Activated CD4-positive, alpha-beta T cell treated with anti-CD3 and anti-CD28 coated beads, Interleukin-2, amount 10 ng/mL, durations not matched to agents 24 days and 14 days (primary cell): ENCODE data around the gene PUM1. TPM values are rescaled to one million over a fixed set of nuclear protein-coding genes. Genes with fewer than 3 reads are reported as not detected.
"Not testable (repeated sequence)": the region's sequence is repeated elsewhere in the genome, so short reads cannot be mapped to it uniquely, and the experiment has no call there.

Experiments
- DNase-seq: peaks from one replicate; pipeline ENCODE4 v3.0.0; 2022
- H3K27ac Mint-ChIP-seq: one replicate; pipeline ENCODE4 v1.8.0; 2022; ENCODE audit warnings: mild to moderate bottlenecking, mixed read lengths
- H3K27me3 Mint-ChIP-seq: one replicate; pipeline ENCODE4 v1.8.0; 2022; ENCODE audit warnings: mixed read lengths
- H3K36me3 Mint-ChIP-seq: one replicate; pipeline ENCODE4 v1.8.0; 2022; ENCODE audit warnings: low read depth, mild to moderate bottlenecking, mixed read lengths
- H3K4me1 Mint-ChIP-seq: one replicate; pipeline ENCODE4 v1.8.0; 2021; ENCODE audit warnings: mixed read lengths
- H3K4me3 Mint-ChIP-seq: one replicate; pipeline ENCODE4 v1.8.0; 2022; ENCODE audit warnings: mild to moderate bottlenecking, moderate library complexity, mixed read lengths
- H3K9me3 Mint-ChIP-seq: one replicate; pipeline ENCODE4 v1.8.0; 2021; ENCODE audit warnings: mixed read lengths
- intact Hi-C: fragments of 100-400 bp; cut with micrococcal nuclease; formaldehyde crosslinking; loops from one replicate; pipeline ENCODE4 v1.15.1; 2023
- total RNA-seq: library from RNA; stranded (reverse); gene quantifications from 2 replicates; pipeline ENCODE4 v1.2.3, GENCODE V29; 2022

The PUM1 gene
- total RNA-seq, 1 donor from 2014 or later = 132 TPM

DNA sequence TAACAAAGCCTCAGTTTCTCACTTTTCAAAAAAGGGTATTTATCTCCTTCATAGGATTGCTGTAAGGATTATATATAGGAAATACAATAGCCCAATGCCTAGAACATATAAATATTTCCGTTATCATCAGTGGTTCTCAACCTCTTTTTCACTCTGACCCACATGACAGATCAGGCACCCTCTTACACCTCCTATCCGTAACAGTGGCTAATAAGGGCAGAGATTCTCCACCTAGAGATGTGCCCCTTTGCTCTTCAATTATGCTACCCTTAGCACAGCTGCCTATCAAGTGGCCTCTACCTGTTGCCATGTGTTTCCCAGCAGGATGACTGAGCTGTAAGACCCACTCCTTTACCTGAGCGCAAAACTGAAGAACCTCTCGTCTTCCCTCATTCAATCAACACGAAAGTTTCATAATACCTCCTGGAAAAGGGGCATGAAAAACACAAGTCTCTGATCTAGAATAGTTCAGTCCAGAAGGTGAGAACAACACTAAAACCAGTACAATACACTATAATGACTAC is 10.5 kb downstream of the PUM1 start:
- Mint-ChIP-seq H3K4me3 (peak overlapping the region; percentile 8), H3K27me3 (no peaks in the 10 kb centered on the region), H3K4me1 (peaks cover 49% of the 10 kb centered on the region), H3K36me3 (peaks cover 59% of the 10 kb centered on the region), H3K27ac (peak overlapping the region; percentile 73), H3K9me3 (no peaks in the 10 kb centered on the region)
- intact Hi-C loops = loop anchor here (1.0 to 2.0 kb wide), 3 partner anchors 10 to 45 kb away; partner anchors contain the start of gene PUM1
- no peak for DNase-seq

DNA sequence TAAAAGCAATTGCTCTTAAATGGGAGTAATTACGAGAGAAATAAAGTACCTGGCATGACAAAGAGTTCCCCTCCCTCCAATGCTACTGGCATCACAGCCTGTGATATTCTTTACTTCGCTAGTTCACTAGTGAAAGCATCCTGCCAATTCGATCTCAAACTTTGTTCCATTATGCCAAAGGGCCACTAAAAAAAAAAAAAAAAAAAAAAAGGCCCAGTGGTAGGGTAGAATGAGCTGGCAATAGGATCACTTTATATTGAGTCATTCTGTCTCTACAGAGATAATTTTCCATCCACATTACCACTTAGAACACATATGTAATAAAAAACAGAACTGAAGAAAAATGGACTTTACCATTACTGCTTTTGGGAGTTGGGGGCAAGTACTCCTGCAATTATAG is 11.2 kb downstream of the PUM1 start:
- peak overlapping the region; percentile 8 for H3K4me3 Mint-ChIP-seq
- intact Hi-C loops = loop anchor here (1.0 to 2.0 kb wide), 3 partner anchors 11 to 44 kb away; partner anchors contain the start of gene PUM1
- DNase-seq = no peak
- H3K9me3 Mint-ChIP-seq = no peaks in the 10 kb centered on the region
- H3K27me3 Mint-ChIP-seq = no peaks in the 10 kb centered on the region
- H3K36me3 Mint-ChIP-seq = peaks cover 56% of the 10 kb centered on the region
- H3K4me1 Mint-ChIP-seq = peaks cover 49% of the 10 kb centered on the region
- H3K27ac Mint-ChIP-seq = peak overlapping the region; percentile 73

DNA sequence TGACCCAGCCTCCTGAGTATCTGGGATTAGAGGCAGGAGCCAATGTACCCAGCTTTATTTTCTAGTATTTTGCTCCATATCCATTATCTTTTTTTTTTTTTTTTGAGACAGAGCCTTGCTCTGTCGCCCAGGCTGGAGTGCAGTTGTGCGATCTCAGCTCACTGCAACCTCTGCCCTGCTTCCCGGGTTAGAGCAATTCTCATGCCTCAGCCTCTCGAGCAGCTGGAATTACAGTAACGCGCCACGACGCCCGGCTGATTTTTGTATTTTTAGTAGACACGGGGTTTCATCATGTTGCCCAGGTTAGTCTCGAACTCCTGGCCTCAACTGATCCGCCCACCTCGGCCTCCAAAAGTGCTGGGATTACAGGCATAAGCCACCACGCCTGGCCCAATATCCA is 12.9 kb downstream of the PUM1 start:
- intact Hi-C loops, H3K4me3 Mint-ChIP-seq, H3K27me3 Mint-ChIP-seq, DNase-seq, H3K9me3 Mint-ChIP-seq: not testable (repeated sequence)
- Mint-ChIP-seq H3K27ac (peak overlapping the region; percentile 20), H3K36me3 (peaks cover 43% of the 10 kb centered on the region), H3K4me1 (peaks cover 39% of the 10 kb centered on the region)

DNA sequence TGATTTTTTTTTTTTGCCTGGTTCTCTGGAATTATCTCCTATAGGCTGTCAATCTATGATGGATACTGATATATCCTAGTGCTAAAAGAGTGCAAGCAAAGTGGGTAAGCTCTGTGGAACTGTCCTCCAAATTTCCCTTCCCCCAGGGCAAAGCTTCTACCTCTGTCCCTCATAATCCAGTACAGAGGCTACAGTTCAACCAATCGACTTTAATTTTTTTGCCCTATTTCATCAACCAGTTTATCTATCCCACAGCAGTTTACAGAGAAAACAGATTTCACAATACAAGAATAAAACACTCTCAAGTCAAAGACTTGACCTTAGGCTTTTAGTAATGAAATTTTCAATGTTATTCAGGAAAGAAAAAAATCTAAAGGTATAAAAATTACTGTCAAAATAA is 13.9 kb downstream of the PUM1 start:
- no peak for DNase-seq
- H3K27me3 Mint-ChIP-seq = no peaks in the 10 kb centered on the region
- H3K36me3 Mint-ChIP-seq = peaks cover 51% of the 10 kb centered on the region
- H3K4me1 Mint-ChIP-seq = peaks cover 41% of the 10 kb centered on the region
- intact Hi-C loops = no loop called here
- H3K27ac Mint-ChIP-seq = no peak overlapping the region
- no peak overlapping the region for H3K4me3 Mint-ChIP-seq
- no peaks in the 10 kb centered on the region for H3K9me3 Mint-ChIP-seq

DNA sequence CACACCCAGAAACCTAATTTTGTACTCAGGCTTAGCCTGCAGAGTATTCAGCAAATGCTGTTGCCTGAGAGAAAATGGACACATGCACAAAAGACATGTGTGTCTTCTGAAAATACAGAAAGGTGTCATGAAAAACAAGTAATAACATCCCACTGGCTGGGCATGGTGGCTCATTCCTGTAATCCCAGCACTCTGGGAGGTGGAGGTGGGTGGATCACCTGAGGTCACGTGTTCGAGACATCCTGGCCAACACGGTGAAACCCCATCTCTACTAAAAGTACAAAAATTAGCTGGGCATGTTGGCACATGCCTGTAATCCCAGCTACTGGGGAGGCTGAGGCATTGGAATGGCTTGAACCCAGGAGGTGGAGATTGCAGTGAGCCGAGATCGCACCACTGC is 18.0 kb downstream of the PUM1 start:
- Mint-ChIP-seq H3K4me1 (peaks cover 26% of the 10 kb centered on the region), H3K27ac (peak overlapping the region; percentile 37), H3K36me3 (peaks cover 57% of the 10 kb centered on the region)
- DNase-seq, H3K27me3 Mint-ChIP-seq, H3K4me3 Mint-ChIP-seq, intact Hi-C loops, H3K9me3 Mint-ChIP-seq: not testable (repeated sequence)

DNA sequence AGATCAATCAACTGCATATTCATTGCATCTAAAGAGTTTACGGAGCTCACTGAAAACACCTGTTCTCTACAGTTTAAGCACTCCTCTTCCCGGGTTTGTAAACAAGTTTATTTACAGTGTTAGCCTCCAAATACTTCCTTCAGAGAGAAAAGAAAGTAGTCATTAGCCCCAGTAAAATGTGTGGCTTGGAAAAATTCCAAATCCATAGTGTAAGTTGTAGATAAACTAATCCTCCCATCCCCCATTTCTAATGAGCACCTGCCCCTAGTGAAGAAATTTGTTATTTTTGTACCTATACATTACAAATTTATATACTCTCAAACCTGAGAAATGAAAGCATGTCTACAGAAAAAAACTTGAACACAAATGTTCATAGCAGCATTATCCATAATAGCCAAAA is 21.9 kb downstream of the PUM1 start:
- H3K4me3 Mint-ChIP-seq = no peak overlapping the region
- no peak for DNase-seq
- H3K4me1 Mint-ChIP-seq = peaks cover 22% of the 10 kb centered on the region
- H3K27me3 Mint-ChIP-seq = no peaks in the 10 kb centered on the region
- intact Hi-C loops = no loop called here
- peaks cover 3% of the 10 kb centered on the region for H3K9me3 Mint-ChIP-seq
- H3K36me3 Mint-ChIP-seq = peaks cover 59% of the 10 kb centered on the region
- no peak overlapping the region for H3K27ac Mint-ChIP-seq

DNA sequence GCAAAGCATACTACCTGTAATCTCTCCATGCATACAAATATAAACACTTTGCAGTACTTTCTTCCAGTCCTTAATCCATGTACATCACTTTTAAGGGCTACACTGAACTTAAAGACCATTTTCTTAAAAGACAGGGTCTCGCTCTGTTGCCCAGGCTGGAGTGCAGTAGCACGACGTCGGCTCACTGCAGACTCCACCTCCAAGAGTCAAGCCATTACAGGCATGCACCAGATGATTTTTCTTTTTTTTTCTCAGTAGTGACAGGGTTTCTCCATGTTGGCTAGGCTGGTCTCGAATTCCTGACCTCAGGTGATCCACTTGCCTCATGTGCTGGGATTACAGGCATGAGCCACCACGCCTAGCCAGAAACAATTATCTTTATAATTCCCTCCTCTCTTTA is 22.9 kb downstream of the PUM1 start:
- H3K9me3 Mint-ChIP-seq = peaks cover 3% of the 10 kb centered on the region

DNA sequence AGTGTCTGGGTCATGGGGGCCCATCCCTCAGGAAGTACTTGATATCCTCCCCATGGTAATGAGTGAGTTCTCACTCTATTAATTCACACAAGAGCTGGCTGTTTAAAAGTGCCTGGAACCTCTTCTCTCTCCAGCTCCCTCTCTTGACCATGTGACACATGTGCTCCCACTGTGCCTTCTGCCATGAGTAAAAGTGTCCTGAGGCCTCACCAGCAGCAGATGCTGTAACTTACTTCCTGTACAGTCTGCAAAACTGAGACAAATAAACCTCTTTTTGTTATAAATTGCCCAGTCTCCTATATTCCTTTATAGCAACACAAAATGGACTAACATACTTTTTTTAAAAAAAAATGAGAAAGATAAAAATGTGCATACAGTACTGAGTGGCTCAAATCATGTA is 24.0 kb downstream of the PUM1 start:
- Mint-ChIP-seq H3K4me3 (no peak overlapping the region), H3K27me3 (no peaks in the 10 kb centered on the region), H3K36me3 (peaks cover 58% of the 10 kb centered on the region), H3K9me3 (peaks cover 3% of the 10 kb centered on the region), H3K27ac (no peak overlapping the region), H3K4me1 (peaks cover 34% of the 10 kb centered on the region)
- intact Hi-C loops = no loop called here
- DNase-seq = no peak

More for the DNA sequence above, 22.9 kb downstream of the PUM1 start:
- Mint-ChIP-seq H3K36me3 (peaks cover 63% of the 10 kb centered on the region), H3K4me1 (peaks cover 30% of the 10 kb centered on the region), H3K27me3 (no peaks in the 10 kb centered on the region), H3K4me3 (no peak overlapping the region), H3K27ac (no peak overlapping the region)
- no peak for DNase-seq
- intact Hi-C loops = no loop called here

DNA sequence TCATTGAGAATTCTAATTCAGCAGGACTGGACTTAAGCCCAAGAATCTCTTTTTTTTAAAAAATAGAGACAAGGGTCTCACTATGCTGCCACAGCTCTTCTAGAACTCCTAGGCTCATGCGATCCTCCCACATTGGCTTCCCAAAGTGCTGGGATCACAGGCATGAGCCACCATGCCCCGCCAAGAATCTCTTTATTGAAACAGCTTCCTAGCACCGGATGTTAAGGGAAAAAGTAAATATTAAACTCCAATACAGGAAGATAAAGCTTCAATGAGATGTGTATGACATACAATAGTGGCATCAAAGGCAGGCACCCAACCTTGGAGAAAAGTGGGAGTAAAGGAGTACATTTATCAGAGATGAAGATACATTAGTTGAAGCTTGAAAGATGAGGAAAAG is 25.5 kb downstream of the PUM1 start:
- H3K4me1 Mint-ChIP-seq = peaks cover 36% of the 10 kb centered on the region
- H3K27ac Mint-ChIP-seq = peak overlapping the region; percentile 51
- H3K4me3 Mint-ChIP-seq = no peak overlapping the region
- no peaks in the 10 kb centered on the region for H3K27me3 Mint-ChIP-seq
- DNase-seq = no peak
- intact Hi-C loops = no loop called here
- peaks cover 3% of the 10 kb centered on the region for H3K9me3 Mint-ChIP-seq
- H3K36me3 Mint-ChIP-seq = peaks cover 51% of the 10 kb centered on the region

DNA sequence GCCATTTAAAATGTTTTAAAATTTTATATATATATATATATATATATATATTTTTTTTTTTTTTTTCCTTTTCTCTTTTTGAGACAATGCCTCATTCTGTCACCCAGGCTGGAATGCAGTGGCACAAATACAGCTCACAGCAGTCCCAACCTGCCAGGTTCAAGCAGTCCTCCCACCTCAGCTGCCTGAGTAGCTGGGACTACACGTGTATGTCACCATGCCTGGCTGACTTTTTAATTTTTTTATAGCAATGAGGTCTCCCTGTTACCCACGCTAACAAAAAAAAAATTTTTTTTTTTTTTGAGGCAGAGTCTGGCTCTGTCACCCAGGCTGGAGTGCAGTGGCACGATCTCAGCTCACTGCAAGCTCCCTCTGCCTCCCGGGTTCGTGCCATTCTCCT is 26.6 kb downstream of the PUM1 start:
- Mint-ChIP-seq H3K36me3 (peaks cover 51% of the 10 kb centered on the region), H3K4me1 (peaks cover 40% of the 10 kb centered on the region)
- DNase-seq, H3K4me3 Mint-ChIP-seq, H3K9me3 Mint-ChIP-seq, H3K27me3 Mint-ChIP-seq, H3K27ac Mint-ChIP-seq, intact Hi-C loops: not testable (repeated sequence)

DNA sequence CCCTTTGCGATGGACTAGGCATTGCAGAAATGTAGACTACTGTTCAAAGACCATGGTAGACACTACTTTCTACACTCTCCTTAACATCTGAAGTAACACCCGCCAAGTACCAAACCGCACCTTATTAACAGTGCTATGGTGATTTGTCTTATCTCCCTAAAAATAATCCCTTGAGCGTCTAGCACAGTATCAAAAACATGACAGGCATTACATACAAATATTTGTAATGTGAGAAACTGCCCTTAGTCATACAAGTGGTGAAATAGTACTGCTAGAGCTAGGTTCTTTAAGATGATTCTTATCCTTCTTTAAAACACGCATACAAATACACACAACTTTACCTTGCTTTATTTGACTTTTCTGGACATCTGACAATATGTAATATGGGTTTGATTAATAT is 27.2 kb downstream of the PUM1 start:
- Mint-ChIP-seq H3K27ac (peak overlapping the region; percentile 5), H3K9me3 (peaks cover 3% of the 10 kb centered on the region), H3K4me3 (no peak overlapping the region), H3K27me3 (no peaks in the 10 kb centered on the region), H3K4me1 (peaks cover 37% of the 10 kb centered on the region), H3K36me3 (peaks cover 48% of the 10 kb centered on the region)
- no peak for DNase-seq
- intact Hi-C loops = no loop called here

DNA sequence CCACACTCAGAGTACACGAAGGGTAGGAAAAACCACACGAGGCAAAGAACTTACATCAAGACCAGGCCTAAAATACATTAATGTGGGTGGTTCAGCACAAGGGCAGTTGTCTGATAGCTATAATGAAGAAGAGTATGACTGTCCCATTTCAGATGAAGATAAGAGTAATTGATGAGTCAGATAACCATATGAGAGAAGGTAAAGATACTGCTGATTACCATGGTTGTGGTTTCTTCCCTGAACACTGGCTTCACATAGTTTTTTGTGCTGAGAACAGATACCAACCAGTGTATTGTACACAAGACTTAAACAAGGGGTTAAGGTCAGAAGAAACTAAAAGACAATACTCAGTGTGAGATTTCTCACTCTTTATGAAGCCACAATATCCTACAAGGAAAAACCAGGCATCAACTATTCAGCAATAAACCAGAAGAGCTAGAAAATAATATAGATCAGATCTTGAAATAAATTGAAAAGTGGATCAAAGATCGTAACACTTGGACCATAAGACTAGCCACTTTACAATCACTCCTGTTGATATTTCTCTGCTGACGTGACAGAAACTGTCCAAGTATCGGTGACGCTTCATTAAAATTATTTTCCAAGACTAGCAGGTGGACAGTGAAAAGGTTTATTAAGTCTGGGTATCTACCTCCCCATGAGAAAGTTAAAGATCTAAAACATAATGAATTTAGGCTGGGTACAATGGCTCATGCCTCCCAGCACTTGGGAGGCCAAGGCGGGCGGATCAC is 28.6 kb downstream of the PUM1 start:
- Mint-ChIP-seq H3K27me3 (no peaks in the 10 kb centered on the region), H3K27ac (peak overlapping the region; percentile 21), H3K4me1 (peaks cover 34% of the 10 kb centered on the region), H3K4me3 (peak overlapping the region; percentile 38), H3K9me3 (no peaks in the 10 kb centered on the region), H3K36me3 (peaks cover 37% of the 10 kb centered on the region)
- no peak for DNase-seq
- intact Hi-C loops = loop anchor here (2.0 kb wide), 1 partner anchor 18 kb away; no protein-coding TSS in a partner anchor

DNA sequence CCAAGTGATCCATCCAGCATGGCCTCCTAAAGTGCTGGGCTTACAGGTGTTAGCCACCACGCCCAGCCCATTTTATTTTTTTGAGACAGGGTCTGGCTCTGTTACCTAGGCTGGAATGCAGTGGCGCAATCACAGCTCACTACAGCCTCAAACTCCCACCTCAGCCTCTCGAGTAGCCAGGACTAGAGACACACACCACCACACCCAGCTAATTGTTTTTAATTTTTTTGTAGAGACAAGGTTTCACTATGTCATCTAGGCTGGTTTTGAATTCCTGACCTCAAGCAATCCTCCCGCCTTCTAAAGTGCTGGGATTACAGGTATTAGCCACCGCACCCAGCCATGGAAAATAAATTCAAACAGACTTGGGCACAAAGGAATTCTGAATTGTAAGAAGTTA is 31.9 kb downstream of the PUM1 start:
- Mint-ChIP-seq H3K36me3 (peaks cover 39% of the 10 kb centered on the region), H3K4me3 (no peak overlapping the region), H3K9me3 (no peaks in the 10 kb centered on the region), H3K4me1 (peaks cover 46% of the 10 kb centered on the region), H3K27ac (no peak overlapping the region), H3K27me3 (no peaks in the 10 kb centered on the region)
- intact Hi-C loops = no loop called here
- no peak for DNase-seq

DNA sequence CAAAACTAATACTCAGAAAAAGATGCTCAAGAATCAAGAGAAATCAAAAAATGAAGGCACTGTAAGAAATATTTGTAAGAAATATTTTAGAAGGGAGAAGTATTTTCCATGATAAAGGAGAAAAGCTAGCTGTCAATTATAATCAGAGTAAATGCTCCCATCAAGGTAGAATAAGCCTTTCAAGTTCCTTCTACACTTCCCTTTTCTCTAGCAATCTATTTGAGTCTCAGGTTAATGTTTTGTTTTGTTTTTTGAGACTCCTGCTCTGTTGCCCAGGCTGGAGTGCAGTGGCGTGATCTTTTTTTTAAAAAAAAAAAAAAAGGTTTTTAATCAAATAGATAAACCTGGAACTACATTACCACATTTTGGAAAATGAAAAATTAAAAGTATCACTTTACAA is 33.3 kb downstream of the PUM1 start:
- Mint-ChIP-seq H3K4me1 (peaks cover 46% of the 10 kb centered on the region), H3K4me3 (no peak overlapping the region), H3K27ac (no peak overlapping the region)

More for the DNA sequence above, 33.3 kb downstream of the PUM1 start:
- Mint-ChIP-seq H3K36me3 (peaks cover 42% of the 10 kb centered on the region), H3K27me3 (no peaks in the 10 kb centered on the region), H3K9me3 (no peaks in the 10 kb centered on the region)
- intact Hi-C loops = no loop called here
- no peak for DNase-seq
